ENCODE results near the gene CCR4. TPM values are rescaled to one million over a fixed set of nuclear protein-coding genes. Genes with fewer than 3 reads are reported as not detected.

Gene CCR4
- total and polyA plus RNA-seq, 7 donors = 0.16 to 3.1 TPM; not detected in 5

- WGBS, 2 donors = 89 to 90% methylated on average over 3 of the region's 3 CpGs
- H3K27me3 ChIP-seq = no peaks in the 10 kb centered on the region
- H3K36me3 ChIP-seq = peaks cover 0 to 7% (median 0%) of the 10 kb centered on the region in 4 donors
- H3K9me3 ChIP-seq = no peaks in the 10 kb centered on the region
- TF ChIP-seq EP300 (IDR thresholded peaks at IDR 0.05) (no peak), POLR2A (IDR thresholded peaks at IDR 0.05) (no peak), POLR2AphosphoS5 (IDR thresholded peaks at IDR 0.05) (no peak)
- TF ChIP-seq, protein P1, sequence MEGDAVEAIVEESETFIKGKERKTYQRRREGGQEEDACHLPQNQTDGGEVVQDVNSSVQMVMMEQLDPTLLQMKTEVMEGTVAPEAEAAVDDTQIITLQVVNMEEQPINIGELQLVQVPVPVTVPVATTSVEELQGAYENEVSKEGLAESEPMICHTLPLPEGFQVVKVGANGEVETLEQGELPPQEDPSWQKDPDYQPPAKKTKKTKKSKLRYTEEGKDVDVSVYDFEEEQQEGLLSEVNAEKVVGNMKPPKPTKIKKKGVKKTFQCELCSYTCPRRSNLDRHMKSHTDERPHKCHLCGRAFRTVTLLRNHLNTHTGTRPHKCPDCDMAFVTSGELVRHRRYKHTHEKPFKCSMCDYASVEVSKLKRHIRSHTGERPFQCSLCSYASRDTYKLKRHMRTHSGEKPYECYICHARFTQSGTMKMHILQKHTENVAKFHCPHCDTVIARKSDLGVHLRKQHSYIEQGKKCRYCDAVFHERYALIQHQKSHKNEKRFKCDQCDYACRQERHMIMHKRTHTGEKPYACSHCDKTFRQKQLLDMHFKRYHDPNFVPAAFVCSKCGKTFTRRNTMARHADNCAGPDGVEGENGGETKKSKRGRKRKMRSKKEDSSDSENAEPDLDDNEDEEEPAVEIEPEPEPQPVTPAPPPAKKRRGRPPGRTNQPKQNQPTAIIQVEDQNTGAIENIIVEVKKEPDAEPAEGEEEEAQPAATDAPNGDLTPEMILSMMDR (IDR thresholded peaks at IDR 0.05) = no peak
- no peaks in the 10 kb centered on the region for H3K4me1 ChIP-seq
- DNase-seq = no peak
- no peak overlapping the region for H3K4me3 ChIP-seq
- no peak overlapping the region for H3K27ac ChIP-seq
- intact Hi-C loops (cut with DNase I) = no loop called here
Measured at GRCh38 chr3:32992310-32992686, 40.9 kb downstream of the CCR4 start.

- intact Hi-C loops (cut with DNase I) = no loop called here
Measured at GRCh38 chr3:32994045-32994444, 42.6 kb downstream of the CCR4 start.

DNA sequence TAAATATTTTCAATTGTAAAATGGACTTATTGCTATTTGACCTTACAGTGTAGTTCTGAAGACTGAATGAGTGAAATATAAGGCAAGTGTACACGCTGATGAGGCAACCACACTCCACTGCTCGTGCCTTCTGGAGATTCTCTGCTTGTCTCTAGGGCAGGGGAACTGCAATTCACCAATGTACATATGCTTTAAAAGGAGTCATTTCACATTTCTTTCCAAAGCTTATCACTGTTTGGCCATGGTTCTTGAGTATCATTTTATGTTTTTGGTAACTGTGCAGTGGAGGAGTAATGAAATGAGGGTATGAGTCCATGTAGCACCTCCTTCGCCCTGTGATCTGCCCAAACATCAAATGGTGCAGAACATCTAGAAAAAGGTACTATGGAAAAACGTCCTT, 43.7 kb downstream of the CCR4 start:
- no peak overlapping the region for H3K4me3 ChIP-seq
- DNase-seq = no peak
- no peak overlapping the region for H3K27ac ChIP-seq
- 90 to 91% methylated on average over 4 of the region's 4 CpGs for WGBS, 2 donors
- peaks cover 0 to 13% (median 0%) of the 10 kb centered on the region in 4 donors for H3K36me3 ChIP-seq
- no peaks in the 10 kb centered on the region for H3K4me1 ChIP-seq
- TF ChIP-seq POLR2A (IDR thresholded peaks at IDR 0.05) (no peak), EP300 (IDR thresholded peaks at IDR 0.05) (no peak), POLR2AphosphoS5 (IDR thresholded peaks at IDR 0.05) (no peak)
- TF ChIP-seq, protein P1 (IDR thresholded peaks at IDR 0.05) = no peak
- intact Hi-C loops (cut with DNase I) = no loop called here
- no peaks in the 10 kb centered on the region for H3K27me3 ChIP-seq
- H3K9me3 ChIP-seq = no peaks in the 10 kb centered on the region

More at GRCh38 chr3:32994045-32994444, 42.6 kb downstream of the CCR4 start:
- no peak for DNase-seq
- 95 to 96% methylated on average over 5 of the region's 5 CpGs for WGBS, 2 donors
- Histone ChIP-seq H3K9me3 (no peaks in the 10 kb centered on the region), H3K27ac (no peak overlapping the region), H3K4me1 (no peaks in the 10 kb centered on the region), H3K36me3 (peaks cover 0 to 13% (median 0%) of the 10 kb centered on the region in 4 donors), H3K4me3 (no peak overlapping the region), H3K27me3 (no peaks in the 10 kb centered on the region)
- TF ChIP-seq, protein P1 (IDR thresholded peaks at IDR 0.05) = no peak
- TF ChIP-seq POLR2AphosphoS5 (IDR thresholded peaks at IDR 0.05) (no peak), POLR2A (IDR thresholded peaks at IDR 0.05) (no peak), EP300 (IDR thresholded peaks at IDR 0.05) (no peak)

GRCh38 chr3:32996048-32996754, 44.8 kb downstream of the CCR4 start:
- no peaks in the 10 kb centered on the region for H3K4me1 ChIP-seq
- DNase-seq = no peak
- no peaks in the 10 kb centered on the region for H3K27me3 ChIP-seq
- H3K27ac ChIP-seq = no peak overlapping the region
- H3K9me3 ChIP-seq = no peaks in the 10 kb centered on the region
- H3K4me3 ChIP-seq = no peak overlapping the region
- 76 to 79% methylated on average over 5 of the region's 5 CpGs for WGBS, 2 donors
- peaks cover 0 to 16% (median 0%) of the 10 kb centered on the region in 4 donors for H3K36me3 ChIP-seq
- no peak for TF ChIP-seq POLR2AphosphoS5 (IDR thresholded peaks at IDR 0.05)
- intact Hi-C loops (cut with DNase I) = no loop called here

DNA sequence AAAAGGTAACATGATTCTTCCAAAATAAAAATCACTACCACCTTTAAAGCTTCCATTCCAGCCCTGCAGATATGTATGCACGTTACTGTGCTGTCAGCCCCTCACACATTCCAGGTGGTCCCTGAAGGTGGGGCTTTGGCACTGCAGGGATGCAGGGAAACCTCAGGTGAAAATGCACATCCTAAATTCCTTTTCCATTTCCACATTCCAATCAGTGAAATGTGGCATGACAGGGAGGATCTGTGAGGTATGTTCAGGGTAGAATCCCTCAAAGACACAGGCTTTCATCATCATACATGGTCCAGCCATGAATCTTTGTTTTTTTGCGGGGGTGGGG, 45.3 kb downstream of the CCR4 start:
- H3K36me3 ChIP-seq = peaks cover 0 to 21% (median 0%) of the 10 kb centered on the region in 4 donors
- 89 to 95% methylated on average over 2 of the region's 2 CpGs for WGBS, 2 donors
- intact Hi-C loops (cut with DNase I) = no loop called here
- no peaks in the 10 kb centered on the region for H3K9me3 ChIP-seq
- DNase-seq = no peak
- no peaks in the 10 kb centered on the region for H3K27me3 ChIP-seq
- TF ChIP-seq POLR2A (IDR thresholded peaks at IDR 0.05) = no peak
- no peak for TF ChIP-seq EP300 (IDR thresholded peaks at IDR 0.05)
- H3K27ac ChIP-seq = no peak overlapping the region
- no peaks in the 10 kb centered on the region for H3K4me1 ChIP-seq
- no peak overlapping the region for H3K4me3 ChIP-seq

Data from sigmoid colon (tissue), 7 donors.